Hematopoietic multipotent progenitor cell treated with erythropoietin and hydrocortisone succinate and interleukin-3 and kit ligand, for 8 days (in vitro differentiated cells): ENCODE data around the gene DNAJC18.
"Not testable (repeated sequence)": the region's sequence is repeated elsewhere in the genome, so short reads cannot be mapped to it uniquely, and the experiment has no call there.

Experiments
- DNase-seq: peaks from one replicate; pipeline ENCODE4 v3.0.0-alpha.2; 2015

Gene DNAJC18

DNA sequence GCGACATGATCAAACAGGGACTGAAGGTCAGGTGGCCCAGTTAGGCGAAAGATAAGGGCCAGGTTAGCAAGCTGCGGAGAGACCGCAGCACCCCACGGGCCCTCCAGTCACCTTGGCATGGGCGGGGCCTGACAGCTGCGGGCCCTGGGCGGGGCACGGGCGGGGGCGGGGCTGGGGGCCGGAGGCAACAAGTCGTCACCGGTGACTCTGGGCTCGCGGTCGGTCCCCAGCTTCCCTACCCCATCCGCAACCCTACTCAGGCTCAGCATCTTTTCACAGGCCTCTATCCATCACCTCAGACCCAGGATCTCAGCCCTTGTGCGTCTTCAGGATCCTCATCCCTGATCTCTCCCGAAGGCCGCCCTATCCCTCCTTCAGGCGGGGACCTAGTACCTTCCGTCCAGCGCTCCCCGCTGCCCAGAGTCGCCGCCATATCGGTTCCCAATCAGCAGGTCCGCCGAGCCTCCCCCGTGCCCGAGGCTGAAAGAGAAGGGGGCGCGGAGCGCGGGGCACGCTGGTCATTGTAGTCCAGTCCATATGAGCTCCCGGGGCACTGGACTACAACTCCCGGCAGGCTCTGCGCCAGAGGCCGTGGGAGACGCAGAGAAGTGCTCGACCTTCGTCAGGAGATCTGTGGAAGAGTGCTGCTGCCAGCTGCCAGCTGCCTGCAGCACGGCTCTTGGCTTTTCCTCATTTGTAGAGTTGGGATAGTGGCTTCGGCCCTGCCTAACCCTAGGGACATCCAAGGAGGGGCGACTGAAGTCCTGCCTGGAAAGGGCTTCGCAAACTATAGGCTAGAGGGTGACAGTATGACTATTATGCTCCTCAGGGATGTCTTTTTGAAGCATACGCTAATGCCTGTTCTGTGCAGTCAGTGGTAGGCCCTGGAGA lies at the start of gene DNAJC18:
DNAJC18 (minus strand) TSS at position 513 of the 891 bp plus-strand sequence; CDS start at position 433, 80 bp downstream.
- peak; percentile 88 for DNase-seq

DNA sequence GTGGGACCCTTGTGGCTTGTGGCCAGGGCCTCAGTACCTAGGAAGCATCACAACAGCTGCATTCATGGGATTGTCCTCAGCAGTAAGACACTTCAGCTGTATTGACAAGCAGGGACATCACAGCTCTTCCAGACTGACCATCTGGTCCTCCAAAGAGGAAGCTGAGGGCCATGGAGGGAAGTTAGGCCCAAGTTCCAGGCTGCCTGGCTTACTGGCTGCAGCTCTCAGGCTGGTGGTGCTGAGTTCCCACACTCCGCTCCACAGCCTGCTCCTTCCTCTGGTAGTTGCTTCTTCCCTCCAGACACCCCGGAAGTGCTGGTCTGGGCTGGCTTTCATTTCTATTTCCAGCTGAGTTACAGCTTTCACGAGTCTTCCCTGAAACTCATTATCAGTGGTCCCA lies 48.9 kb upstream of the DNAJC18 start:
- DNase-seq: no peak

DNA sequence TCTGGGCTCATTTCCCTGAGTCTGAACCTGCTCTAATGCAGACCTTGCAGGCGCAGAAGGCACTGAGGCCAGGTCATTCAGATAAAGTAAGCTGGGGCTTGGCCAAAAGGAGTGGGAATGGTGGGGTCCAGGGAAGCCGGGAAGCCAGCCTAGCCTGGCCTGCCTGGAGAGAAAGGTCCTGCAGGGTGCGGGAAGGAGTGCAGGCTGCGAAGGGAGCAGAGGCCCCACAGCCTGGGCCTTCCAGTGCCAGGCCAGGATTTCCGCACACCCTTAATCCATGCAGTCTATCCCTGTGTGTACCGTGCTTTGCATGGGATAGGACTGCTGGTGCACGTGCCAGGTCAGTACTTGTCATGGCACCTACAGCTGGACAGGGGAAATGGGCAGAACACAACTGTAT lies 46.9 kb upstream of the DNAJC18 start:
- no peak for DNase-seq

DNA sequence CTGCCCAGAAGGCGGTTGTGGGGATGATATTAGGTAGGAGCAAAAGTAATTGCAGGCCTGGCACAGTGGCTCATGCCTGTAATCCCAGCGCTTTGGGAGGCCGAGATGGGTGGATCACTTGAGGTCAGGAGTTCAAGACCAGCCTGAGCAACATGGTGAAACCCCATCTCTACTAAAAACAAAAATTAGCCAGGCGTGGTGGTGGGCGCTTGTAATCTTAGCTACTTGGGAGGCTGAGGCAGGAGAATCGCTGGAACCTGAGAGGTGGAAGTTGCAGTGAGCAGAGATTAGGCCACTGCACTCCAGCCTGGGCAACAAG lies 43.5 kb upstream of the DNAJC18 start:
- DNase-seq: not testable (repeated sequence)

DNA sequence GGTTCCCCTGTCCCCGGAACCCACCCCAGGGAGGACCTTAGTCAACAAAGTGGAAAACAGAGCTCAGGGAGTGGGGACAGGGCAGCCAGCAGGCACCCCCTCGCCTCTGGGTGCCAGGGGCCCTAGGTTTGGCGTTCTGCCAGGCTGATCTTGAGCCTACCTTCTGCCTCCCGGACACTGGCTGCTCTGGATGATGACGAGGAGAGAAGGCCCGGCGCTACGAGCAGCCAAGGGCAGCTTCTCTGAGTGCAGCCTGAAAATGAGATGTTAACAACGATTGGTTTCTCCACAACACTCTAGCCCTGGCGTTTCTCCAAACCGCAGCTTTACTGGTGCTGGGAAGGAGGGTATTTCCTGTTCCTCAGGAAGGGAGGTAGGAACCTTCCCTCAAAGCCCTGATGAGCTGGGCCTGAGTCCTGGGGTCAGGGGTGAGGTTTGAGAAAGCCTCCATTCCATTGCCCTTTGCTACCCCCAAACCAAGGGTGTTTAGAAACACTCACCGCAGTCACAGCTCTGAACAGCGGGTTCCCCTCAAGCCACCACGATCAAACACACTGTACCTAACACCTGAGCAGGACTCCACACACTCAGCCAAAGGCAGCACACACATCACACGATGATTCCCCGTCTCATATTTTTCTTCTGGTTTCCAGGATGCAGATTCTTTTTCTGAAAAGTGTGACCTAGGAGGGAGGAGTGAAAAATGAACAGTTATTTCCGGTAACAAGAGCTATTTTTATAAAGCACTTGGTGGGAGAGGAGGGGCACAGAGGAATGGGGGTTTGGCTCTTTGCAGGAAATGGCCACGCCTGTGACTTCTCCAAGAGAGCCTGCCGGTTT lies 42.9 kb upstream of the DNAJC18 start, which contains the start of gene STING1:
STING1 (minus strand) TSS at position 709 of the 840 bp plus-strand sequence. CDS start 1,054 bp downstream, outside the sequence.
- peak; percentile 98 for DNase-seq

DNA sequence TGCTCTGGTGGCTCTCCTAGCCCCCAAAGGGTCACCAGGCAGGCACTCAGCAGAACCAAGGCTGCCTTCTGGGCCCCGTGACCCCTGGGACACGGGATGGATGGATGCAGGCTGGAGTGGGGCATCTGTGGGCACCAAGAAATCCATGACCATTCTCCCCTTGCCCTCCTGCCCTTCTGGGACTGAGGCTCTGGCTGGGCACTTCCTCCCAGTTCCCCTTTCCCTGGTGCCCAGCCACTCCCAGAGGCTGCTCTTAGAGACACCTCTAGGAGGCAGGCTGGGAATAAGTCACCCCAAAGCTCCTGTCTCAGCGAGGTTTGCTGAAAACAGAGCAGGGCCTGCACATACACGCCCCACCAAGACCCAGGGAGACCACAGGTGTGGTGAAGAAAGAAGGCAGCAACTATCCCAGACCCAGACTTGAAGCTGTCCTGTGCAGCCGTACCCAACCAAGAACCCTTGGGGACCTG lies 42.3 kb upstream of the DNAJC18 start:
- peak; percentile 64 for DNase-seq

DNA sequence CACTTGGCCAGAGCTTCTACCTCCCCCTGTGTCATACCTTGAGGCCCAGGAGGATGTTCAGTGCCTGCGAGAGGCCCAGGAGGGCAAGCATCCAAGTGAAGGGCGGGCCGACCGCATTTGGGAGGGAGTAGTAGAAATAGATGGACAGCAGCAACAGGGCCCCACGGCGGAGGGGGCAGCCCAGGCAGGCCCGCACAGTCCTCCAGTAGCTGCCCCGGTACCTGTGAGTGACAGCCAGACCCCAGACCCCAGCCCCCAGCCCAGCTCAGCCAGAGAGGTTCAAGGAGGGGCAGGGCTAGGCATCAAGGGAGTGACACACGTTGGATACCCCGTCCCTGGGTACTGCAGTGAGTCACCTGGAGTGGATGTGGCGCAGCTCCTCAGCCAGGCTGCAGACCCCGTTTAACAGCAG lies 41.8 kb upstream of the DNAJC18 start:
- peak; percentile 78 for DNase-seq

DNA sequence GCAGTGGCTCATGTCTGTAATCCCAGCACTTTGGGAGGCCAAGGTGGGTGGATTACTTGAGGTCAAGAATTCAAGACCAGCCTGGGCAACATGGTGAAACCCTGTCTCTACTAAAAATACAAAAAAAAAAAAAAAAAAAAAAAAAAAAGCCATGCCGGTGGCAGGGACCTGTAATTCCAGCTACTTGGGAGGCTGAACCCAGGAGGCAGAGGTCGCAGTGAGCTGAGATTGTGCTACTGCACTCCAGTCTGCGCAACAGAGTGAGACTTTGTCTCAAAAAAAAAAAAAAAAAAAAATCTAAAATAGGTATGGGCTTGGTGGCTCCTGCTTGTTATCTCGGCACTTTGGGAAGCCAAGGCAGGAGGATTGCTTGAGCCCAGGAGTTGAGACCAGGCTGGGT lies 40.4 kb upstream of the DNAJC18 start:
- DNase-seq: not testable (repeated sequence)

DNA sequence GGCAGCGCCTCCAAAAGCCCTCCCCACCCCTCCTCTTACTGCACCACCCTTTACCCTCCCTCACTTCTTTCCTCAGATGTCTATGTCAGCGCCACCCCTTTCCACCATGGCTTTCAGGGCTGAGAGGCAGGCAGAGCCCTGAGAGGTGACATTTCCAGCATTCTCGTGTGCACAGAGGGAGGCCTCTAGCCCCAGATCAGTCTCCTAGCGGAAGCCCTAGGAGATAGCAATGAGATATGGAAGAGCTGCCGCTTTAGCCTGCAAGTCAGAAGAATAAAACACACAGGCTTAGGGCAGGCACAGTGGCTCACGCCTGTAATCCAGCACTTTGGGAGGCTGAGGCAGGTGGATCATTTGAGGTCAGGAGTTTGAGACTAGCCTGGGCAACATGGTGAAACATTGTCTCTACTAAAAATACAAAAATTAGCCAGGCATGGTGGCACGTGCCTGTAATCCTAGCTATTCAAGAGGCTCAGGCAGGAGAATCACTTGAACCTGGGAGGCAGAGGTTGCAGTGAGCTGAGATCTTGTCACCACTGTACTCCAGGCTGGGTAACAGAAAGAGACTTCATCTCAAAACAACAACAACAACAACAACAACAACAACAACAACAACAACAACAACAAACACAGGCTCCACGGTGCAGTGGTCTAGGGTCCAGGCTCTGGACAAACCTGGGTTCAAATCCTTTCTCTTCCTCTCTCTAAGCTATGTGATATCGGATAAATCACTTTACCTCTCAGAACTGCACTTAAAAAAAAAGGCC lies 39.5 kb upstream of the DNAJC18 start:
- peak; percentile 47 for DNase-seq

DNA sequence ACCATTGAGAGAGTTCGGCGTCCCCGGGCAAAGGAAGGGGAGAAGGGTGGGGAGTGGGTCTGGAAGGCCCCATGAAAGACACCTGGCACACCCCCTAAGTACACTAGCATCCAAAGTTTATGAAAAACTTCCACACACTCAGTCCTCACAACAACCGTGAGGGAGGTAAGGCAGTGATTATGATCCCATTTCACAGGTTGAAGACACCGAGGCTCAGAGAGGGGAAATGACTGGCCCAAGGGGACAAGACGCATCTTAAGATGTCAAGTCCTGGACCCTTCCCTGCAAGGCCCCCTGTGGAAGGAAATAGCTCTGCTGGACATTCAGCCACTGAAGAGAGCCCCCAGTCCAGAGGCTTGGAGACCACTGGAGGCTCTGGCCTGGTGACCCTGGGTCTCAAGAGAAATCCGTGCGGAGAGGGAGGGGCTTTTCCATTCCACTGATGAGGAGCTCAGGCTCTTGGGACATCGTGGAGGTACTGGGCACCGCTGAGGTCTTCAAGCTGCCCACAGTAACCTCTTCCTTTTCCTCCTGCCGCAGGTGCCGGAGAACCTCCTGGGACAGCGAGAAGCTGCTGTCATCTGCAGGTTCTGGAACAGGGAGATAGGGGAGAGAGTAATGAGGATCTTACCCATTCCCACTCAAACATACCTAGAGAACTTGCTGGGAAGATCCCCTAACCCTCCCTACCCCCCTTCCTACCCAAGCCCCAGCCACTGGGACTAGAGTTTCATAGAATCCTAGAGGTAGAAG lies 36.7 kb upstream of the DNAJC18 start:
- no peak for DNase-seq

DNA sequence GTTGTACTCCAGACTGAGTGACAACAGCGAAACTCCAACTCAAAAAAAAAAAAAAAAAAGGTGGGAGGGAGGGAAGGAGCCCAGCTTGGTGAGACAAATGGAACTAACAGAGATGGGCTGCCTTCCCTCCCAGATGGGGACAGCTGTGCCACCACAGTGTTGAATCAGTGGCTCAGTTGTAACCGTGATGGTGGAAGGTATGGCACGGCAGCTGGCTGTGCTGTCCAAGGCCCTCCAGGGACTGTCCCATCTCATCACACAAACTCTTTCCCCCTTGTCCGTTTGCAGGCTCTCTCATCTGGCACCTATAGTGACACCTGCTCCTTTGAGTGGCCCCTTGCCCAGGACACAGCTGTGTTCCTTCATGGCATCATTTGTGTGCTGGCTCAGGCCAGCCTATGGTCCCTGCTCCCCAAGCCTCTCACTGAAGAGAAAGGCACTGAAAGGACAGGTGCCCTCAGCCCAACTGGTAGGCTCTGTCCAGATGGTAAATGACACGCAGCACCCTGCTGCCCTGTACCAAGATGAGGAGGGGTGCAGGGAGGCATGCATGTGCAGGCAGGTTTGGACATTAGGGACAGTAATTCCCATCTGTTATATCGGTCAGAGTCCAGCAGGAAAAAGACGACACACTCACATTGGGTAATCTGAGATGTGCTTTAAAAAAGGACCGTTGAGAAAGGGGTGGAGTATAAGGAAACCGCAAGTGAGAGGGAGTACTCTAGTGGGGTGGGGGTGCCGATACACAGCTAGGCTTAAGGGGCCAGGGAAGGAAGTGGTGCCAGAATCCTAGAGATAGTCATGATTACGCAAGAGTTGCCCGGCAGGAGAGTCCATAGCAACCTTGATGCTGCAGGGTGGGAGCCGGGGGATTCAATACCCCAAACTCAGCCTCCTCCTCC lies 35.8 kb upstream of the DNAJC18 start:
- peak; percentile 91 for DNase-seq

DNA sequence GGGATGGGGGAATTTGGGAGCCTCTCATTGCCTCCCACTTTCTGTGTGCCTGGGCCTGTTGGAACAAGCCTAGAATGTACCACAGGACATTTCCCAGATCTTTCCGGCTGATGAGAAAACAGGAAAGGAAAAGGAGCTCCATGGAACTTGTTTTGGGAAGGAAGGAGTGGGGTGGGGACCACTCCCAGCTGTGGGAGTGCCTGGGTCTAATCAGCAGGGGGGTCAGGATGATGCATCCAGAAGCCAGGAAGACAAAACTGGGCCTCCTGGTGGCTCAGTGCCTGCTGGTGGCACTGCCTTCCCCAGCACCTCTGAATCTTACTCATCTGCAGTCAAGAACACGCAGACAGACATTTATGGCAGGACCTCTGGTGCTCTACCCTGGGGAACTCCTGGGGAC lies 34.2 kb upstream of the DNAJC18 start:
- peak; percentile 31 for DNase-seq

DNA sequence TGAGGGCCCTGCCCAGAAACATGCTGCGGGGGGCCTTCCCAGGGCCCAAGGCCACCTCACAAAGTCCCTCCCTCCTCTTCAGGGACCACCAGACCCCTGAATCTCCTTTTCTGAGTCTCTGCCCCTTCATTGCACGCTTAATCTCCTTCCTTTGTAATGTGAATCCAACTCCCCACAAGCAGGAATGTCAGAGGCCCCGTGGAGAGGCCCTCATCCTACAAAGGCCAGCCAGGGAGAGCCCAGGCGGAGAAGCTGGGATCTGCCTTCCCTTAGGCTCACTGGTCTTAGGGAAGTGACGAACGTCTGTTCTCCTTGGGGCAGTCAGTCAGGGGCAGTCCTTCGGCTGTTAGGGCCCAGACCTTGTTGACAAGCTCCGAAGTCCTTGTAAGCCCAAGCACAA lies 33.8 kb upstream of the DNAJC18 start:
- DNase-seq: no peak

DNA sequence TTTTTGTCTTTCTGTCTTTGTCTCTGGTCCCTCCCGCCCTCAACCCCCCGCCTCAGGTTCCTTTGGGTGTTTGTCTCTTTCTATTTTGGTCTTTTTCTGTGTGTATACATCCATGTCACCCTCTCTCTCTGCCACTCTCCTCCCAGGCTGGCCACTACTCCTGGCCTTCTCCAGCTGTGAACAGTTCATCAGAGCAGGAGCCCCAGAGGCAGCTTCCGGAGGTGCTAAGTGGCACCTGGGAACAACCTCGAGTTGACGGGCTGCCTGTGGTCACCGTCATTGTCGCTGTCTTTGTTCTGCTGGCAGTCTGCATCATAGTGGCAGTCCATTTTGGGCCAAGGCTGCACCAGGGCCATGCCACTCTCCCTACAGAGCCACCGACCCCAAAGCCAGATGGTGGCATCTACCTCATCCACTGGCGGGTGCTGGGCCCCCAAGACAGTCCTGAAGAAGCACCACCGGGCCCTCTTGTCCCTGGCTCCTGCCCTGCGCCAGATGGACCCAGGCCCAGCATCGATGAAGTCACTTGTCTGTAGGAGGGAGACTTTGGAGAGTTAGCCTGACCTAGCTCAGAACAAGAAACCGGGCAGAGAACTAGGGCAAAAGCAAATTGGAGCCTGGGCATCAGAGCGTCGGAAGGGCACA lies 33.2 kb upstream of the DNAJC18 start:
- no peak for DNase-seq

DNA sequence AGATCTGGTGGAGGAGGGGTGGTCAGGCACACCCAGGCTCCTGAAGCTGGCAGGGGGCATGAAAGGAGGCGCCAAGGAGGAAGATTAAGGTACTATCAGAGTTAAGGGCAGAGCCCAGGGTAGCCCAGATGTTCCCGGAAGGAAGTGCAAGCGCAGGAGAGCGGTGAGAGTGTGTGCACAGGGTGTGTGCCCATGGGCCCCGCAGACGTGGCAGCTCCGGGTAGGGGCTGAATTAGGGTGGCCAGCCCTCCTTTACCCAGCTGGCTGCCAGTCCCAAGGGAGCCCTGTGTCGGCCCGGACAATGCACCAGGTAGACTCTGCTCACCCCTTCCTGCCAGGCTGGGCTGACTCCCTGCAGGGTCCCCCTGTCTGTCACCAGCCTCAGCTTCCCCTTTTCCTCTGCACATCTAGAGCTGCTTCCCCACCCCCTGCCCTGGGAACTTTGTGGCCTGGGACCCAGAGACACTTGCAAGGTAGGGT lies 31.5 kb upstream of the DNAJC18 start, which contains the start of gene SMIM33:
SMIM33 (plus strand) TSS at position 184 of the 480 bp plus-strand sequence; CDS start at position 302, 118 bp downstream.
- DNase-seq: peak; percentile 70

DNA sequence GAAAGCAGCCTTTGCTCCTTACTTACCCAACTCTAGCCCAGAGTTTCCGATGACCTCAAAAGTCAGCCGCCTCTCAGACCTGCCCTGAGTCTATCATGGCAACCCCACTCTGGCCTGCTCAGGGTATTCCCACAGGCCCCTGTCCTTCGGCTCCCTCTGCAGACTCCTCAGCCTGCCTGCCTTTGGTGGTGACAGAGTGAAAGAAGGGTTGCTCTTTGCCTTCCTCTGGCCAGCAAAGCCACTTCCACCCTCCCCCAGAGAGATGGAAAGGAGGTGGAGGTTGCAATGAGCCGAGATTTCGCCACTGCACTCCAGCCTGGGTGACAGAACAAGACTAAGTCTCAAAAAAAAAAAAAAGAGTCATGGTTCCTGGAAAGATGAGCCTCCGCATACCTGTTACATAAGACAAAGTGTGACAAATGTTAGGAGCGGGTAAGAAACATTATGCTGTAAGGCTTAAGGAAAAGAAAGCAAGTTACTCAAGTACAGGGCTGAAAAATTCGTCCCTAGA lies 29.2 kb upstream of the DNAJC18 start:
- DNase-seq: no peak

DNA sequence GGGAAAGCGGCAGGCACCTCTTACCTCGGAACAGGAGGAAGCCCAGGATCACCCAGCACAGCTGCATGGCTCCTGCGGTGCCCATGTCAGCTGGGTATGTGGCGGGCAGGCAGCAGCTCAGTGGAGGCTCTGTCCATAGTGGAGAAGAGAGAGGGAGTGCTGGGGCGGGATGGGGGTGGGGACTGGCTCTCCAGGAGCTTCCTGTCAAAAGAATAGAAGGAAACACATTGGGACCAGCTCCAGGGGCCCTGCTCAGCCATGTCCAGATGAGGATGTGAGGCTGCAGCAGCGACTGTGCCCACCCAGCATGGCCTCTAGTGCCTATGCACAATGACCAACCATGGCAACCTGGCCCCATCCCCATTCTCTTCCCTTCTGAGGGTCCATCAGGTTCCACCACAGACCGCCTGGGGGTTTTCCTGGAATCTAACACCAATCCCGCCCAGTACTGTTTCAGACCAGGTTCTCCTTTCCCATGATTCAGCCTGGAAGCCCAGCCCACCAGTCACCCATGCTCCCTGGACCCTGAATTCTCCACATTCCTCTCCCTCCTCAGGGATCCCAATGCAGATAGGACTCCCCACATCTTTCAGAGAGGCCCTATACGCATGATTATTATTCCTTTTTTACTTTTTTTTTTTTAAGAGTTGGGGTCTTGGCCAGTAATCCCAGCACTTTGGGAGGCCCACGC lies 23.4 kb upstream of the DNAJC18 start, which contains the start of gene ECSCR:
ECSCR (minus strand) TSS at position 158 of the 691 bp plus-strand sequence; CDS start at position 85, 73 bp downstream.
- DNase-seq: no peak

DNA sequence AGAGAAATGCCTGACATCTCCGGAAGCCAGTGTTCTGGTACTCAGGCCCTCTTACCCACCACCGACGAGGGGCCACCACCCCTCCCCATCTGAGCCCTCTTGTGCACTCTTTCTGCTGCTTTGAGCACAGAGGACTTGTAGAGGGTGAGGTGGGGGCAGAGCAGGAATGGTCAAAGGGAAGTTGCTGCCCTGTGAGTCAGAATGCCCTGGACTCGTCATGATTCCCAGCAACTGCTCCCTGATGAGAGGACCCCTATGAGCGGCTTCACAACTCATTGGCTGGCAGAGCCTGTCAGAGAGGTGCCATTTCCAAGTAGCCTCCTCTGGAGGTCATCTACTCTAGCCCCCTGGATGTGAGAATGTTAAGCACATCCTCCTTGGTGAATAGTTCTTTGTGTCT lies 22.4 kb upstream of the DNAJC18 start:
- DNase-seq: no peak

DNA sequence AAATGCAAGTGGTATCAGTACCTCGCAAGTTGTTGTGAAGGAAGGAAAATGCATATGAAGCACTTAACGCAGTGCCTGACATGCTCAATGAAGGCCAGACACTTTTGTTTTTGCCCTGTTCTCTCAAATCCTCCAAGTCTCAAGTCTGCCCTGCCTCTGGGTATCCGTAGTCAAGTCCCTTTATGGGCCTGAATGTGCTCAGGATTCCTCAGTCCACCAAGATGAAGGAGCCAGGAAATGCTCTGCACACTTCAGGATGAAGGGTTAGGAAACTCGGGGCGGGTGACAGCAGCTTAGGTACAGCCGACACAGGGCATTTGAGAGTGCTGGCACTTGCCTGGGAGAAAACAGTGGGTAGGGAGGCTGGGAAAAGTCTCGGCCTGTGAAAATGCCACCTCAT lies 21.9 kb upstream of the DNAJC18 start:
- no peak for DNase-seq
